OCI-LY1 (cell line): Measurements from ENCODE around the gene MCCC1.

Experiments used
- CTCF ChIP-seq: fragments of 200-600 bp; sonication (generic), shearing (Covaris generic); IDR thresholded peaks from 2 replicates; pipeline ENCODE4 v1.5.1; 2017; ENCODE audit warnings: mild to moderate bottlenecking, antibody characterized with exemption, low read length, moderate library complexity, mixed read lengths
- EZH2 ChIP-seq: fragments of 200-600 bp; sonication (generic), shearing (Covaris generic); IDR thresholded peaks from 2 replicates; pipeline ENCODE4 v1.8.0; 2017; ENCODE audit warnings: borderline replicate concordance, mixed run types, mild to moderate bottlenecking, antibody characterized with exemption, low read length, moderate library complexity, mixed read lengths

GRCh38 chr3:183148056-183148455 is 48.8 kb upstream of the MCCC1 start:
- no peak for TF ChIP-seq CTCF
- TF ChIP-seq EZH2, result no peak
